ENCODE results near the gene HOXA9.

The HOXA9 gene

GRCh38 chr7:27208998-27209397 lies 43.7 kb upstream of the HOXA9 start:
- Histone ChIP-seq H3K4me2 (no peak overlapping the region), H3K36me3 (no peaks in the 10 kb centered on the region), H3K27me3 (peaks cover 98% of the 10 kb centered on the region), H3K9ac (no peak overlapping the region), H3K9me3 (peaks cover 6% of the 10 kb centered on the region; the same call in 1 of the 2 replicates), H3K4me3 (no peak overlapping the region), H3K4me1 (no peaks in the 10 kb centered on the region), H3K27ac (no peak overlapping the region), H4K20me1 (peaks cover 58% of the 10 kb centered on the region)
- TF ChIP-seq Cebpa-rat (IDR thresholded peaks at IDR 0.05), result no peak

- Histone ChIP-seq H3K4me1 (no peaks in the 10 kb centered on the region), H3K27me3 (peaks cover 98% of the 10 kb centered on the region), H3K27ac (no peak overlapping the region), H3K4me3 (no peak overlapping the region), H3K36me3 (no peaks in the 10 kb centered on the region), H3K4me2 (no peak overlapping the region), H4K20me1 (peaks cover 73% of the 10 kb centered on the region), H3K9me3 (peaks cover 6% of the 10 kb centered on the region; the same call in 1 of the 2 replicates), H3K9ac (no peak overlapping the region)
- no peak for TF ChIP-seq Cebpa-rat (IDR thresholded peaks at IDR 0.05)
Measured at GRCh38 chr7:27207348-27207985, 42.1 kb upstream of the HOXA9 start.

- H4K20me1 ChIP-seq, result peaks cover 81% of the 10 kb centered on the region
Measured at GRCh38 chr7:27205325-27206280, 40.3 kb upstream of the HOXA9 start.

GRCh38 chr7:27204851-27205322 lies 39.5 kb upstream of the HOXA9 start:
- Histone ChIP-seq H3K9me3 (peaks cover 6% of the 10 kb centered on the region; the same call in 1 of the 2 replicates), H3K4me2 (no peak overlapping the region), H3K9ac (no peak overlapping the region), H3K27me3 (peaks cover 100% of the 10 kb centered on the region), H3K4me3 (no peak overlapping the region), H4K20me1 (peaks cover 88% of the 10 kb centered on the region), H3K36me3 (no peaks in the 10 kb centered on the region), H3K4me1 (peaks cover 17% of the 10 kb centered on the region), H3K27ac (no peak overlapping the region)
- no peak for TF ChIP-seq Cebpa-rat (IDR thresholded peaks at IDR 0.05)

More at GRCh38 chr7:27205325-27206280, 40.3 kb upstream of the HOXA9 start:
- peaks cover 98% of the 10 kb centered on the region for H3K27me3 ChIP-seq
- H3K36me3 ChIP-seq, result no peaks in the 10 kb centered on the region
- H3K4me3 ChIP-seq, result no peak overlapping the region
- peaks cover 6% of the 10 kb centered on the region; the same call in 1 of the 2 replicates for H3K9me3 ChIP-seq
- no peak overlapping the region for H3K27ac ChIP-seq
- no peak overlapping the region for H3K9ac ChIP-seq
- TF ChIP-seq Cebpa-rat (IDR thresholded peaks at IDR 0.05), result no peak
- no peak overlapping the region for H3K4me2 ChIP-seq
- peaks cover 10% of the 10 kb centered on the region; the same call in 1 of the 2 replicates for H3K4me1 ChIP-seq

GRCh38 chr7:27203964-27204594 lies 38.7 kb upstream of the HOXA9 start:
- Histone ChIP-seq H3K9ac (no peak overlapping the region), H3K36me3 (no peaks in the 10 kb centered on the region), H3K9me3 (peaks cover 6% of the 10 kb centered on the region; the same call in 1 of the 2 replicates), H3K4me2 (no peak overlapping the region), H3K4me3 (no peak overlapping the region), H3K27ac (no peak overlapping the region), H3K4me1 (peaks cover 26% of the 10 kb centered on the region), H4K20me1 (peaks cover 94% of the 10 kb centered on the region), H3K27me3 (peaks cover 100% of the 10 kb centered on the region)
- TF ChIP-seq Cebpa-rat (IDR thresholded peaks at IDR 0.05), result no peak

GRCh38 chr7:27203365-27203953 lies 38.1 kb upstream of the HOXA9 start:
- Histone ChIP-seq H3K4me1 (peaks cover 28% of the 10 kb centered on the region), H3K27ac (no peak overlapping the region), H3K27me3 (peaks cover 100% of the 10 kb centered on the region), H3K9me3 (peaks cover 6% of the 10 kb centered on the region; the same call in 1 of the 2 replicates), H4K20me1 (peaks cover 94% of the 10 kb centered on the region), H3K36me3 (no peaks in the 10 kb centered on the region), H3K4me2 (no peak overlapping the region), H3K4me3 (no peak overlapping the region), H3K9ac (no peak overlapping the region)
- TF ChIP-seq Cebpa-rat (IDR thresholded peaks at IDR 0.05), result no peak

GRCh38 chr7:27202862-27203134 lies 37.5 kb upstream of the HOXA9 start:
- Histone ChIP-seq H3K27me3 (peaks cover 100% of the 10 kb centered on the region), H3K4me1 (peaks cover 28% of the 10 kb centered on the region), H3K27ac (no peak overlapping the region), H3K4me2 (no peak overlapping the region), H3K4me3 (no peak overlapping the region), H3K9me3 (peaks cover 6% of the 10 kb centered on the region; the same call in 1 of the 2 replicates), H3K9ac (no peak overlapping the region), H4K20me1 (peaks cover 94% of the 10 kb centered on the region), H3K36me3 (no peaks in the 10 kb centered on the region)
- TF ChIP-seq Cebpa-rat (IDR thresholded peaks at IDR 0.05), result no peak

GRCh38 chr7:27202018-27202861 lies 36.9 kb upstream of the HOXA9 start:
- peaks cover 6% of the 10 kb centered on the region; the same call in 1 of the 2 replicates for H3K9me3 ChIP-seq
- peaks cover 94% of the 10 kb centered on the region for H4K20me1 ChIP-seq
- H3K27ac ChIP-seq, result no peak overlapping the region
- H3K4me2 ChIP-seq, result no peak overlapping the region
- TF ChIP-seq Cebpa-rat (IDR thresholded peaks at IDR 0.05), result no peak
- no peak overlapping the region for H3K9ac ChIP-seq
- H3K4me3 ChIP-seq, result no peak overlapping the region
- H3K27me3 ChIP-seq, result peaks cover 100% of the 10 kb centered on the region
- H3K36me3 ChIP-seq, result no peaks in the 10 kb centered on the region
- H3K4me1 ChIP-seq, result peaks cover 28% of the 10 kb centered on the region
